Peyer's patch (tissue), 4 donors: ENCODE measurements around the gene CCDC38.
"Not testable (repeated sequence)": the region's sequence is repeated elsewhere in the genome, so short reads cannot be mapped to it uniquely, and the experiment has no call there.

ENCODE experiments used
- POLR2A ChIP-seq, 2 donors: fragments of 450-650 bp; IDR thresholded peaks; one replicate each; pipeline ENCODE4 v1.5.1; 2017; ENCODE audit warnings: antibody characterized with exemption in 2 of 2, mild to moderate bottlenecking in 2 of 2, moderate library complexity in 2 of 2
- TF ChIP-seq, protein P1 (sequence below), 6 experiments: fragments of 450-650 bp in 4 of 6; fragments of 200-600 bp in 2 of 6; sonication (generic) in 1 of 6; IDR thresholded peaks; one replicate each; pipeline ENCODE4 v1.5.1; 2017 to 2019; ENCODE audit warnings: antibody characterized with exemption in 6 of 6, mild to moderate bottlenecking in 3 of 6, moderate library complexity in 1 of 6

DNA sequence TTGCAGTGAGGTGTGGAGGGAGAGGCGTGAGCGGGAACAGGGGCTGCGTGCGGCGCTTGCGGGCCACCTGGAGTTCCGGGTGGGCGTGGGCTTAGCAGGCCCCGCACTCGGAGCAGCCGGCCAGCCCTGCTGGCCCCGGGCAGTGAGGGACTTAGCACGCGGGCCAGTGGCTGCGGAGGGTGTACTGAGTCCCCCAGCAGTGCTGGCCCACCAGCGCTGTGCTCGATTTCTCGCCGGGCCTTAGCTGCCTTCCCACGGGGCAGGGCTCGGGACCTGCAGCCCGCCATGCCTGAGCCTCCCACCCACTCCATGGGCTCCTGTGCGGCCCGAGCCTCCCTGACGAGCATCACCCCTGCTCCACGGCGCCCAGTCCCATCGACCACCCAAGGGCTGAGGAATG lies 26.7 kb upstream of the CCDC38 start:
- not testable (repeated sequence) for TF ChIP-seq POLR2A (IDR thresholded peaks at IDR 0.05)
- TF ChIP-seq, protein P1, sequence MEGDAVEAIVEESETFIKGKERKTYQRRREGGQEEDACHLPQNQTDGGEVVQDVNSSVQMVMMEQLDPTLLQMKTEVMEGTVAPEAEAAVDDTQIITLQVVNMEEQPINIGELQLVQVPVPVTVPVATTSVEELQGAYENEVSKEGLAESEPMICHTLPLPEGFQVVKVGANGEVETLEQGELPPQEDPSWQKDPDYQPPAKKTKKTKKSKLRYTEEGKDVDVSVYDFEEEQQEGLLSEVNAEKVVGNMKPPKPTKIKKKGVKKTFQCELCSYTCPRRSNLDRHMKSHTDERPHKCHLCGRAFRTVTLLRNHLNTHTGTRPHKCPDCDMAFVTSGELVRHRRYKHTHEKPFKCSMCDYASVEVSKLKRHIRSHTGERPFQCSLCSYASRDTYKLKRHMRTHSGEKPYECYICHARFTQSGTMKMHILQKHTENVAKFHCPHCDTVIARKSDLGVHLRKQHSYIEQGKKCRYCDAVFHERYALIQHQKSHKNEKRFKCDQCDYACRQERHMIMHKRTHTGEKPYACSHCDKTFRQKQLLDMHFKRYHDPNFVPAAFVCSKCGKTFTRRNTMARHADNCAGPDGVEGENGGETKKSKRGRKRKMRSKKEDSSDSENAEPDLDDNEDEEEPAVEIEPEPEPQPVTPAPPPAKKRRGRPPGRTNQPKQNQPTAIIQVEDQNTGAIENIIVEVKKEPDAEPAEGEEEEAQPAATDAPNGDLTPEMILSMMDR (IDR thresholded peaks at IDR 0.05), result not testable (repeated sequence)
